ENCODE results near the gene GNMT.
"Not testable (repeated sequence)": the region's sequence is repeated elsewhere in the genome, so short reads cannot be mapped to it uniquely, and the experiment has no call there.

GNMT gene

DNA sequence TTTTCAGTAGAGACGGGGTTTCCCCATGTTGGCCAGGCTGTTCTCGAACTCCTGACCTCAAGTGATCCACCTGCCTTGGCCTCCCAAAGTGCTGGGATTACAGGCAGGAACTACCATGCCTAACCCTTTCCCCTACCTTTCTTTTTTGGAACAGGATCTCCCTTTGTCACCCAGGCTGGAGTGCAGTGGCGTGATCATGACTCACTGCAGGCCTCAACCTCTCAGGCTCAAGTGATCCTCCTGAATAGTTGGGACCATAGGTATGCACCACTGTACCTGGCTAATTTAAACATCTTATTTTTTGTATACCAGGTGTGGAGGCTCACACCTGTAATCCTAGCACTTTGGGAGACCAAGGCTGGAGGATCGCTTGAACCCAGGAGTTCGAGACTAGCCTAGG, 19.2 kb upstream of the GNMT start:
- DNase-seq (ENCODE audit: low read depth in 1 of 2, low spot score in 1 of 2) = not testable (repeated sequence)

DNA sequence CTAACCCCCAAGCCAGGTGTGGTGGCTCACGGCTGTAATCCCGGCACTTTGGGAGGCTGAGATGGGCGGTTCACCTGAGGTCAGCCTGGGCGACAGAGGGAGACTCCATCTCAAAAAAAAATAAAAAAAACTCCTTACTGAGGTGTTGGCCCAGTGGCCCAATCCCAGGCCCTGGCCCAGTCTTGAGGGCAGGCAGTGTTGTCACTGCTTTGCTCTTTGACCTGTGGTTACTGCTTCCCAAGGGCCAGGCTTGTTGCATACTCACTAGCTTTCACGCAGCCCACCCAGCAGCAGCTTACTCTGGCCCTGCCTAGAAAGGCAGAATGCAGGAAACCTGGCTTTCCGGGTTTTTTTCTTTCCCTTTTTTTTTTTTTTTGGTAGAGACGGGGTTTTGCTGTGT, 18.1 kb upstream of the GNMT start:
- no peak for DNase-seq (ENCODE audit: low read depth in 1 of 2, low spot score in 1 of 2)

GRCh38 chr6:42947950-42948349, 12.6 kb upstream of the GNMT start:
- DNase-seq (ENCODE audit: low read depth in 1 of 2, low spot score in 1 of 2) = no peak

DNA sequence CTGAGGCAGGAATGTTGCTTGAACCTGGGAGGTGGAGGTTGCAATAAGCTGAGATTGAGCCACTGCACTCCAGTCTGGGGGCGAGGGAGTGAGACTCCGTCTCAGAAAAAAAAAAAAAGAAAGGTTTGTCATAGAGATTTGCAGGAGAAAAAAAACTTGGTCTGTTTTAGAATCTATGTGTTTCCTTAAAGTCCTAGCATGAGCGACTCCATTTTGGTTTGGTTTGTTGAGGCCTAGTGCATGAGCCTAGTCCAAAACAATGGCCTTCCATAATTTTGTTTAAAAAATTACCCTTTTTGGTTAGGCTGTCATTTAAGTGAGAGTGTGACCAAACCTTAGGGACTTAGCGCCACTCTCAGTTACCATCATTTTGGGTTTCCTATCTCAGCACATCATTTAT, 8.2 kb upstream of the GNMT start:
- DNase-seq (ENCODE audit: low read depth in 1 of 2, low spot score in 1 of 2) = no peak

GRCh38 chr6:42954405-42954804, 6.1 kb upstream of the GNMT start:
- DNase-seq (ENCODE audit: low read depth in 1 of 2, low spot score in 1 of 2) = not testable (repeated sequence)

- DNase-seq (ENCODE audit: low read depth in 1 of 2, low spot score in 1 of 2) = no peak
Measured at GRCh38 chr6:42958125-42958524, 2.4 kb upstream of the GNMT start.

DNA sequence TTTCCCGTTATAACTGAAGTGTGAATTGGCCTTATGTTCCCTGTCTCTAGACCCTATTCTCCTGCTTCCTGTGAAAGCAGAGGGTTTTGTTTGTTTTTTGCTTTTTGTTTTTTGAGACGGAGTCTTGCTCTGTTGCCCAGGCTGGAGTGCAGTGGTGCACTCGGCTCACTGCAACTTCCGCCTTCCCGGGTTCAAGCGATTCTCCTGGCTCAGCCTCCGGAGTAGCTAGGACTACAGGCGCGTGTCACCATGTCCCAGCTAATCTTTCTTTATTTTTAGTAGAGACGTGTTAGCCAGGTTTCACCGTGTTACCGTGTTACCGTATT, 674 bp upstream of the GNMT start:
- no peak for DNase-seq (ENCODE audit: low read depth in 1 of 2, low spot score in 1 of 2)

DNA sequence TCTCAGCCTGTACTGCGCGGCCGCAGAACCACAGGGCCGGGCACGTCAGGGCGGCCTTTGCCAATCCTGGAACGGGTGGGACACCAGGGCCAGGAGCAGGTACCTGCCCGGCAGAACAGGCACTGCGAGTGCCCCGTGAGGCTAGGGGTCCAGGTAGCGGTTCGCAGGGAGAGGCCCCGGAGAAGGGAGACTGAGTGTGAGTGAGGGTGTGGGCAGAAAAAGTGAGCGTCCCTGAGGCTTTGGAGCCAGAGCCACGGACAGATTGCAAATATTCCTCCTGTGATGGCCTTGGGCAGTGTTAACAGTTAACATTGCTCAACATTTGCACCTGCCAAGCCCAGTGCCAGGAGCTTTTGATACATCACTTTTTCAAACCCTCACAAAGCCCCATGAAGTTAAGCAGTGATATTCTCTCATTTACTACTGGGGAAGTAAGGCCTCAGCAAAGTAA, 491 bp downstream of the GNMT start:
- no peak for DNase-seq (ENCODE audit: low read depth in 1 of 2, low spot score in 1 of 2)

DNA sequence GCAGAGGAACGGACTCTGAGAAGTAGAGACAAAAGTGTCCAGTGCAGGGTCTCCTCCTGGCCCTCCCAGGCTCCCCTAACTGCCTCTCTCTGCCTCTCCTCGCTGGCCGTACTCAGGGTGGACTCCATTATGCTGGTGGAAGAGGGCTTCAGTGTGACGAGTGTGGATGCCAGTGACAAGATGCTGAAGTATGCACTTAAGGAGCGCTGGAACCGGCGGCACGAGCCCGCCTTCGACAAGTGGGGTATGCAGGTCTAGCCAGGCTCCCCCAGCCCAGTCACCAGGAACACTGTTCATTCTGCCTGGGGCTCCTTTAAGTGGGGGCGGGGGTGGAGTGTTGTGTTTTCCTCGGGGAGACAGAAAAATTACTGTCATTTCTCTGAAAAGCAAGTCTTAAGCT, 1.5 kb downstream of the GNMT start:
- no peak for DNase-seq (ENCODE audit: low read depth in 1 of 2, low spot score in 1 of 2)

DNA sequence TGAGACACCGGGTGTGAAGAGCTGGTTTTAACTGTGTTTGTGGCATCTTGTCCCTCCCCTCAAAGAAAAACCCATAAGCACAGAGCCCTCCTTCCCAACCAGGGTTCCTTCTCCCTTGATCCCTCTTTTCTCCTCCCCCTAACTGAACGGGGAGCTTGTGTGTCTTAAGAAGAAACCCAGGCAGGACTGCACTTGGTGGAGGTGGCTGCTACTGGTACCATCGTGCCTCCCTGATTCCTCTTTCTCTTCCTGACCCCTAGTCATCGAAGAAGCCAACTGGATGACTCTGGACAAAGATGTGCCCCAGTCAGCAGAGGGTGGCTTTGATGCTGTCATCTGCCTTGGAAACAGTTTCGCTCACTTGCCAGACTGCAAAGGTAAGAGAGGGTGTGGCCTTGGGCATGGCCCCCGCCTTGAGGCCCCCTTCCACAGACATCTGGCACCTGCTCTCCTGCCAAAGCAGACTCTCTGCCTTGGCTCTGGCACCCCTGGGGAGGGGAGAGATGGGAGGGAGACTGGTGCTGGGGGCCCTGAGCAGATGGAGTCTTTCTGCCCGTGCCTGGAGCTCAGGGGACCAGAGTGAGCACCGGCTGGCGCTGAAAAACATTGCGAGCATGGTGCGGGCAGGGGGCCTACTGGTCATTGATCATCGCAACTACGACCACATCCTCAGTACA, 2.1 kb downstream of the GNMT start:
- DNase-seq (ENCODE audit: low read depth in 1 of 2, low spot score in 1 of 2) = no peak

DNA sequence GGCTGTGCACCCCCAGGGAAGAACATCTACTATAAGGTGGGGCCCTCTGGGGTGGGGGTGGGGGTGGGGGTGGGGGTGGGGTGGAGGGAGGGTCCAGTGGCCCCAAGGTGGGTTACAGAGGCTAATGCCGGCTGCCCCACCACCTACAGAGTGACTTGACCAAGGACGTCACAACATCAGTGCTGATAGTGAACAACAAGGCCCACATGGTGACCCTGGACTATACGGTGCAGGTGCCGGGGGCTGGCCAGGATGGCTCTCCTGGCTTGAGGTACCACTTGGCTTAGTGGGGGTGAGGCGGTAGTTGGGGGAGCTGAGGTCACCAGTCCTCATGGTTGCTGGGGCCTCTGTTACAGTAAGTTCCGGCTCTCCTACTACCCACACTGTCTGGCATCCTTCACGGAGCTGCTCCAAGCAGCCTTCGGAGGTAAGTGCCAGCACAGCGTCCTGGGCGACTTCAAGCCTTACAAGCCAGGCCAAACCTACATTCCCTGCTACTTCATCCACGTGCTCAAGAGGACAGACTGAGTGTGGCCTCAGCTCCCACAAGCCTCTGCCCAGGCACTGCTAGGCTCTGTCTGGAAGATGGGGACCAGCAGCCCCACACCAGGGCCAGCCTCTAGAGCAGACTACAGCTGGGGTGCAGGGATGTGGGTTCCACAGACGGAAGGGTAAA, 2.8 kb downstream of the GNMT start:
- no peak for DNase-seq (ENCODE audit: low read depth in 1 of 2, low spot score in 1 of 2)

DNA sequence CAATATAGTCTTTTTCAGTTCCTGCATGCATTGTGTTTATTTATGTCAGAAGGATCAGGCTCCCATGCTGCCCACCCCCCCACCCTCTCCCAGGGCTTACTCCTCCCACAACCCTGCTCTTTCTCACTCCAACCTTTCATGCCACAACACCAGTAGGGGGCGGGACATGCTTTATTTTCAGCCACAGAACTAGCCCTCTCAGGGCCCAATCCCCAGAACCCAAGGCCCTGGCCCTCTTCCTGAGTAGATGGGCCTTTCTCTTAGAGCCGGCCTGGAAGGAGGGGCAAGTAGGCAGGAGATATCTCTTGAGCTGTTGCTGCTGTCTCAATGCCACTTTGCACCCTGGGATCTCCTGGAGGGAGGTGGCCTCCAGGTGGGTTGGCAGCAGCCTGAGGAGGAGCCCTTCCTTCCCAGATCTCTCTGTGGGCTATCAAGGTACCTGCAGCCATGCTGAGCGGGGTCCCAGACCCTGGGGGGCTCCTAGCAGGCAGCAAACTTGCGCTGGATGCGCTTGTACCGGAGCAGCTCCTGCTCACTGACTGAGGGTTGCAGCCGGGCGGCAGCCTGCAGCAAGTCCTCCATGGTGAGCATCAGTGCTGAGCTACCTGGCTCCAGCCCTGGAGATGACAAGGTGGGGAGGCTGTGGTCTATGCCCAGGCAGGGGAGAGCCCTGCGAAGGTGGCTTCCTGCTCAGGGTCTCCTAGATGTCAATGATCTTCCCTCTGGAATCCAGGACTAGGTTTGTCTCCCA, 3.5 kb downstream of the GNMT start:
- no peak for DNase-seq (ENCODE audit: low read depth in 1 of 2, low spot score in 1 of 2)

DNA sequence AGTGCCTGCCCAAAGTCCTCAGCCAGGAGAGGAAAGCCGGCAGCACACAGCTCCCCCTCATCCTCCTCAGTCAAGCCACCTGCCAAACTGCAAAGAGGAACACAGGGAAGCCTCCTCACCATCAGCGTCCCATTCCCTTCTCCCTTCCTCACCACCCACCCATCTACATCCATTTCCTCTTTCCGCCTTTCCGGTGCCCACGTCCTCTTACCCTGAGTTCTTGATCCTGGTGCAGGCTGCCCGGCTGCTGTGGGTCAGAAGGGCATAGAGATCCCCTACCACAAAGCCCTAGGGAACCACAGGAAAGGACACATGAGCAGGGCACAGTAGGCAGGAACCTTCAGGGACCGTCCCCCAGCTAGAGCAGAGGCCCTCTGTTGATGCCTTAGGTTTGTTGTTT, 6.0 kb downstream of the GNMT start:
- no peak for DNase-seq (ENCODE audit: low read depth in 1 of 2, low spot score in 1 of 2)

DNA sequence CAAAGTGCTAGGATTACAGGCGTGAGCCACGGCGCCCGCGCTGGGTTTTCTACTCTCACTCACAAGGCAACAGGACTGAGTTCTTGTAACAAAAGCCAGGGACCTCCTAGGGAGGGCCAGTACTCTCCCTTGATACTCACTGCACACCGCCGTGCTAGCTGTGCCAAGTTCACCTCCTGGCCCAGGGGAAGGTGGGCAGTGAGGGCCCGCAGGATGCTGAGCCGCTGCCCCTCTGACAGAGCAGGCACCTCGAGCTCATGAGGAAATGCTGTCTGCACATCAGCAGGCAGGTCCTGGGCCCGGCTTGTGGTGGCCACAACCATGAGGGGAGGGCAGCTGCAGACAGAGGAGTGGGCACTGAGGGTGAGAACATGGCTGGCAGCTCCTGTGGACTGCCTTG, 6.7 kb downstream of the GNMT start:
- DNase-seq (ENCODE audit: low read depth in 1 of 2, low spot score in 1 of 2) = no peak

DNA sequence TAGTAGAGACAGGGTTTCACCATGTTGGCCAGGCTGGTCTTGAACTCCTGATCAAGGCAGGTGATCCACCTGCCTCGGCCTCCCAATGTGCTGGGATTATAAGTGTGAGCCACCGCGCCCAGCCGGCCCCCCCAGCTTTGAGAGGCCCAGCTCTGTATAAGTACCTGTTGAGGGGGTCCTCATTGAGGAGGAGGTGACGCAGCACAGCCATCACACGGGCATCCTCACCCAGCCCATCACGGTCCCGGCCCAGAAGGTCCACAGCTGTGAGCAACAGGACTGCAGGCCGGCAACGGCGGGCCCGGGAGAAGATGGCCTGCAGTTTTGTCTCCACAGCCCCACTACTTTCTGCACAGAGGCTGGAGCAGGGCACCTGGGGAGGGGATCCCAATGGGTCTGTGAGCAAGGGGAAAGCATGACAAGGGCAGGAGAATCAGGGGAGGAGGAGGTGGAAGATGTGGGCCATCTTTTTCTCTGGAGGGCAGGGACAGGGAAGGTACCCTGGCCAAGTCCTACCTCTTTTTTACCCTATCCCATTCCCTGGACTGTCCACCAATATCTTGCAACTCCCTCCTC, 7.7 kb downstream of the GNMT start:
- no peak for DNase-seq (ENCODE audit: low read depth in 1 of 2, low spot score in 1 of 2)

GRCh38 chr6:42968783-42969182, 8.2 kb downstream of the GNMT start:
- DNase-seq (ENCODE audit: low read depth in 1 of 2, low spot score in 1 of 2) = no peak

DNA sequence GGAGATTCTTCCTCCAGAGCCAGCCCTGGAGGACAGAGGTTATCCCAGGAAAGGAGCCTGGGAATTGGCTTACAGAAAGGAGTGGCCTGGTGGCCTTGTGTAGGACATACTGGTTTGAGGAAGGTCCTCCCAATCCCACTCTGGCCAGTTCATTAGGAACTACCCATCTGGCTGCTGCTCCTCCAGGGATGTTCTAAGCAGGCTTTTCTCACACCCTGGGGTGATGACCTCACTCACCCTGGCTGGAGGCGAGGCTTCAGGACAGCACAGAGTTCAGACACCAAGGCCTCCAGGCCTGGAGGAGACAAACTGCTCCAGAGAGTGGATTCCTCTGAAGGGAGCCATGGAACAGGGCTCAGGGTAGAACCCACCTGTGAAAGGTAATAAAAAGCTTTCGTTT, 8.9 kb downstream of the GNMT start:
- DNase-seq (ENCODE audit: low read depth in 1 of 2, low spot score in 1 of 2) = no peak

DNA sequence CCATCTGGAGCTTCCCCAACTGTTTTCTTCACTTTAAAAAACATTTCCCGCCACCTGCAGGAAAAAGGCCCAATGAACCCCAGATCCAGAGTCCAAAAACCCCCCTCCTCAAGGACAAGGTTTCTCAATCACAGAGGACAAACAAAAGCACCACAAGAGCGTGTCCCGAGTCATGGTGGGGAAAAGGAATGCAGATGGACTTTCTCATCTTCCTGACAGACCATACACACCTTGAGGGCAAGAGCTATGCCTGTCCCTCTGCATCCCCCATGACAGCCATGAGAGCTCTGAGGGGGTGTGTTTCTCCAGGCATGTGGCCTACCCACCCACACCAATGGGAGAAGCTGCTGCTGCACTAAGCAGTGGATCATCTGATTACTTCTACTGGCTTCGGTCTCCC, 9.4 kb downstream of the GNMT start:
- DNase-seq (ENCODE audit: low read depth in 1 of 2, low spot score in 1 of 2) = no peak

DNA sequence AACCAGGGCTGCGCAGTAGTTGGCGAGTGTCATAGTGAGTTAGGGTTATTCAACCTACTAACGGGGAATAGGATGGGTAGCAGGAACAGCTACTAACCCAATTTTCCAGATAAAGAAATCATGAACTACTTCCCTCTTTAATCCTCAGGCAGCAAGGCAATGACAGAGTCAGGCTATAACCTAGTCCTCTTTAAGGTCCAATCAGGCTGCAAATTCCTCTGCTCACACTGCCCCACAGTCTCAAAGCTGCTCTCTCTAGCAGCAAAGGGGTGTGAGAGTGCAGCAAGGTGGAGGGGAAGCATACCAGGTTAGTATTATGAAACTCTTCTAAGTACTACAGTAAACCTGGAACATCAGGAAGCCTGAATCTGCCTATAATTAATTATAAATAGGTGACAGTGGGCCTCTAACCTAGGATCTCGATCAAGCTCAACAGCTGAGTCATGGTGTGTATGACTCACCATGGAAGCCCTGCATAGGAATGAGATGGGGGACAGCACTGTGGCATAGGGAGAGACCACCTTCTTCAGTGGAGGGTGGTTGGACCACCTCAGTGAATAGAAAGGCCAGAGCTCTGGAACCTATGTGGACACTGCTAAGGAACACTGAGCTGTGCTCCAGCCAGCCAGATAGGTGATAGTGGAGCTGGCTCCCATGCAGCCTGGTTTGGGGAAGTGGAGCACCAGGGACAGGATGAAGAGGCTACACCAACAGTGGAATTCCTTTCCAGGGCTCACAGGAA, 10.5 kb downstream of the GNMT start:
- no peak for DNase-seq (ENCODE audit: low read depth in 1 of 2, low spot score in 1 of 2)

- DNase-seq (ENCODE audit: low read depth in 1 of 2, low spot score in 1 of 2) = no peak
Measured at GRCh38 chr6:42971746-42972327, 11.3 kb downstream of the GNMT start.

- no peak for DNase-seq (ENCODE audit: low read depth in 1 of 2, low spot score in 1 of 2)
Measured at GRCh38 chr6:42973926-42974325, 13.4 kb downstream of the GNMT start.
